Small intestine (tissue), 7 donors: Measurements from ENCODE around the gene HOXC13. TPM values are rescaled to one million over a fixed set of nuclear protein-coding genes. Genes with fewer than 3 reads are reported as not detected.

Experiments
- DNase-seq, 2 donors: peaks; one replicate each; pipeline versions ENCODE4 v3.0.0 to v3.0.0-alpha.2; 2013
- FAIRE-seq: peaks from 2 replicates; lab custom pipeline; 2012; peaks lifted over from hg19 to GRCh38; lab: Jason Lieb, UNC
- H3K27ac ChIP-seq, 3 donors: one replicate each; pipeline ENCODE4 v1.5.1; 2013; ENCODE audit warnings: low read length in 2 of 3, mild to moderate bottlenecking in 2 of 3, control low read depth in 1 of 3, inconsistent platforms in 1 of 3, low read depth in 1 of 3, moderate library complexity in 1 of 3
- H3K27me3 ChIP-seq, 3 donors: one replicate each; pipeline ENCODE4 v1.6.1; 2013; ENCODE audit warnings: low read length in 3 of 3, inconsistent platforms in 1 of 3; ENCODE audit not compliant: control insufficient read depth in 3 of 3, insufficient read depth in 3 of 3
- H3K36me3 ChIP-seq, 3 donors: one replicate each; pipeline ENCODE4 v1.6.1; 2013; ENCODE audit warnings: low read length in 3 of 3, inconsistent platforms in 1 of 3, low read depth in 1 of 3, mild to moderate bottlenecking in 1 of 3, moderate library complexity in 1 of 3; ENCODE audit not compliant: control insufficient read depth in 3 of 3, insufficient read depth in 2 of 3
- H3K4me1 ChIP-seq, 3 donors: one replicate each; pipeline ENCODE4 v1.6.1; 2013; ENCODE audit warnings: low read length in 2 of 3, inconsistent platforms in 1 of 3, low read depth in 1 of 3, mild to moderate bottlenecking in 1 of 3, moderate library complexity in 1 of 3; ENCODE audit not compliant: control insufficient read depth in 3 of 3, insufficient read depth in 2 of 3
- H3K4me3 ChIP-seq, 3 donors: one replicate each; pipeline ENCODE4 v1.5.1; 2013; ENCODE audit warnings: low read length in 3 of 3, control low read depth in 1 of 3, inconsistent platforms in 1 of 3, low read depth in 1 of 3, mild to moderate bottlenecking in 1 of 3, moderate library complexity in 1 of 3
- H3K9me3 ChIP-seq, 2 donors: one replicate each; pipeline ENCODE4 v1.6.1; 2013; ENCODE audit warnings: low read depth in 1 of 2, low read length in 1 of 2; ENCODE audit not compliant: control insufficient read depth in 2 of 2, insufficient read depth in 1 of 2
- WGBS, 3 donors: extraction: QIAGEN DNeasy Blood & Tissue Kit; methylation state at CpG; one replicate each; pipeline ENCODE4 v1.1.7; 2013; 5-methylcytosine and 5-hydroxymethylcytosine counted together
- polyA plus RNA-seq, 4 donors: library from polyadenylated mRNA; stranded (reverse) in 3 of 4; unstranded in 1 of 4; fragments of 200-250 nt in 3 of 4; fragments of 120-200 nt in 1 of 4; gene quantifications; one replicate each; pipeline versions ENCODE4 v1.2.1 to v1.2.3, GENCODE V29; 2013
- donor health status: healthy with polysubstance abuse.
- donor health status: control.
- donor health status: control.
- donor health status: Bipolar disorder and iron deficiency.
- donor health status: healthy.

HOXC13 gene
- polyA plus RNA-seq, 4 donors = not detected

GRCh38 chr12:53937099-53937498, 1.5 kb upstream of the HOXC13 start:
- Histone ChIP-seq H3K4me1 (peaks cover 0 to 3% (median 0%) of the 10 kb centered on the region in 3 donors), H3K27me3 (peaks cover 10 to 96% (median 56%) of the 10 kb centered on the region in 3 donors), H3K9me3 (peaks cover 0 to 10% of the 10 kb centered on the region in 2 donors), H3K27ac (no peak overlapping the region), H3K4me3 (no peak overlapping the region), H3K36me3 (no peaks in the 10 kb centered on the region)
- DNase-seq (no peak), FAIRE-seq (no peak)
- WGBS, 3 donors = 13 to 16% (median 15%) methylated on average over 12 of the region's 12 CpGs

- H3K27ac ChIP-seq = no peak overlapping the region
- FAIRE-seq = no peak
- no peak overlapping the region for H3K4me3 ChIP-seq
- DNase-seq = no peak
- 23 to 31% (median 27%) methylated on average over 23 of the region's 23 CpGs for WGBS, 3 donors
- no peaks in the 10 kb centered on the region for H3K36me3 ChIP-seq
- H3K4me1 ChIP-seq = peaks cover 0 to 3% (median 0%) of the 10 kb centered on the region in 3 donors
- H3K9me3 ChIP-seq = peaks cover 0 to 10% of the 10 kb centered on the region in 2 donors
- peaks cover 10 to 95% (median 58%) of the 10 kb centered on the region in 3 donors for H3K27me3 ChIP-seq
Observed at GRCh38 chr12:53937596-53938325, 870 bp upstream of the HOXC13 start.

- H3K4me3 ChIP-seq = no peak overlapping the region
- H3K27me3 ChIP-seq = peaks cover 10 to 90% (median 55%) of the 10 kb centered on the region in 3 donors
- DNase-seq (no peak), FAIRE-seq (no peak)
- H3K4me1 ChIP-seq = peaks cover 0 to 3% (median 0%) of the 10 kb centered on the region in 3 donors
- peaks cover 0 to 8% of the 10 kb centered on the region in 2 donors for H3K9me3 ChIP-seq
- no peaks in the 10 kb centered on the region for H3K36me3 ChIP-seq
- 7 to 12% (median 8%) methylated on average over 78 to 91 of the region's 91 CpGs for WGBS, 3 donors
- no peak overlapping the region for H3K27ac ChIP-seq
Observed at GRCh38 chr12:53939141-53940108, 794 bp downstream of the HOXC13 start.

- peaks cover 0 to 8% of the 10 kb centered on the region in 2 donors for H3K9me3 ChIP-seq
- no peak overlapping the region for H3K4me3 ChIP-seq
- no peaks in the 10 kb centered on the region for H3K36me3 ChIP-seq
- no peak overlapping the region for H3K27ac ChIP-seq
- DNase-seq (no peak), FAIRE-seq (no peak)
- peaks cover 13 to 90% (median 56%) of the 10 kb centered on the region in 3 donors for H3K27me3 ChIP-seq
- WGBS, 3 donors = 8 to 14% (median 14%) methylated on average over 9 of the region's 9 CpGs
- H3K4me1 ChIP-seq = peaks cover 0 to 3% (median 0%) of the 10 kb centered on the region in 3 donors
Observed at GRCh38 chr12:53940443-53941014, 1.9 kb downstream of the HOXC13 start.

GRCh38 chr12:53941187-53941586, 2.6 kb downstream of the HOXC13 start:
- H3K4me3 ChIP-seq = no peak overlapping the region
- H3K36me3 ChIP-seq = no peaks in the 10 kb centered on the region
- H3K27ac ChIP-seq = no peak overlapping the region
- DNase-seq (no peak), FAIRE-seq (no peak)
- peaks cover 14 to 90% (median 57%) of the 10 kb centered on the region in 3 donors for H3K27me3 ChIP-seq
- H3K9me3 ChIP-seq = peaks cover 0 to 8% of the 10 kb centered on the region in 2 donors
- H3K4me1 ChIP-seq = peaks cover 0 to 3% (median 0%) of the 10 kb centered on the region in 3 donors

GRCh38 chr12:53941750-53942149, 3.1 kb downstream of the HOXC13 start:
- no peak for FAIRE-seq
- DNase-seq = no peak
- Histone ChIP-seq H3K4me3 (no peak overlapping the region), H3K27ac (no peak overlapping the region), H3K9me3 (peaks cover 0 to 8% of the 10 kb centered on the region in 2 donors), H3K4me1 (peaks cover 0 to 3% (median 0%) of the 10 kb centered on the region in 3 donors), H3K36me3 (no peaks in the 10 kb centered on the region), H3K27me3 (peaks cover 18 to 89% (median 57%) of the 10 kb centered on the region in 3 donors)
- 10 to 17% (median 11%) methylated on average over 4 to 5 of the region's 5 CpGs for WGBS, 3 donors

- WGBS, 3 donors = 13 to 15% (median 14%) methylated on average over 2 of the region's 2 CpGs
Observed at GRCh38 chr12:53942467-53942997, 3.9 kb downstream of the HOXC13 start.

More at GRCh38 chr12:53942467-53942997, 3.9 kb downstream of the HOXC13 start:
- H3K4me1 ChIP-seq = peaks cover 0 to 3% (median 0%) of the 10 kb centered on the region in 3 donors
- H3K27me3 ChIP-seq = peaks cover 20 to 89% (median 54%) of the 10 kb centered on the region in 3 donors
- H3K9me3 ChIP-seq = peaks cover 0 to 7% of the 10 kb centered on the region in 2 donors
- DNase-seq (no peak), FAIRE-seq (no peak)
- H3K27ac ChIP-seq = no peak overlapping the region
- no peak overlapping the region for H3K4me3 ChIP-seq
- no peaks in the 10 kb centered on the region for H3K36me3 ChIP-seq
